HEK293T (cell line): ENCODE measurements around the gene PITPNM1.

Experiments
- ARNT ChIP-seq: fragments of 450-650 bp; IDR thresholded peaks from 2 replicates; pipeline ENCODE4 v1.6.1; 2017; ENCODE audit warnings: mild to moderate bottlenecking
- BHLHE40 ChIP-seq: fragments of 450-650 bp; IDR thresholded peaks from 2 replicates; pipeline ENCODE4 v1.6.1; 2016; ENCODE audit warnings: mild to moderate bottlenecking, moderate library complexity, borderline replicate concordance
- ELF4 ChIP-seq: fragments of 450-650 bp; IDR thresholded peaks from 2 replicates; pipeline ENCODE4 v1.6.1; 2017; ENCODE audit warnings: antibody characterized with exemption
- FOXA1 ChIP-seq: fragments of 450-650 bp; IDR thresholded peaks from 2 replicates; pipeline ENCODE4 v1.6.1; 2016; ENCODE audit warnings: mild to moderate bottlenecking
- FOXK2 ChIP-seq: fragments of 450-650 bp; IDR thresholded peaks from 2 replicates; pipeline ENCODE4 v1.6.1; 2016; ENCODE audit warnings: mild to moderate bottlenecking
- FOXM1 ChIP-seq: fragments of 450-650 bp; IDR thresholded peaks from 2 replicates; pipeline ENCODE4 v1.6.1; 2017; ENCODE audit warnings: mild to moderate bottlenecking, borderline replicate concordance
- SP1 ChIP-seq: fragments of 450-650 bp; IDR thresholded peaks from 2 replicates; pipeline ENCODE4 v1.6.1; 2017
- SUZ12 ChIP-seq: fragments of 450-650 bp; IDR thresholded peaks from 2 replicates; pipeline ENCODE4 v1.6.1; 2016; ENCODE audit warnings: mild to moderate bottlenecking
- TARDBP ChIP-seq: fragments of 450-650 bp; IDR thresholded peaks from 2 replicates; pipeline ENCODE4 v1.6.1; 2016

- TF ChIP-seq SUZ12 = no peak
- TF ChIP-seq SP1 = no peak
- TF ChIP-seq FOXA1 = no peak
- no peak for TF ChIP-seq ARNT
- TF ChIP-seq TARDBP = no peak
- no peak for TF ChIP-seq BHLHE40
- no peak for TF ChIP-seq FOXK2
- TF ChIP-seq ELF4 = no peak
- TF ChIP-seq FOXM1 = no peak
Measured at GRCh38 chr11:67548555-67549110, 43.5 kb upstream of the PITPNM1 start.
